Measurements from ENCODE around the gene NFIC. TPM values are rescaled to one million over a fixed set of nuclear protein-coding genes. Genes with fewer than 3 reads are reported as not detected.

Gene NFIC
- total RNA-seq, 1 donor, result 42.7 TPM

DNA sequence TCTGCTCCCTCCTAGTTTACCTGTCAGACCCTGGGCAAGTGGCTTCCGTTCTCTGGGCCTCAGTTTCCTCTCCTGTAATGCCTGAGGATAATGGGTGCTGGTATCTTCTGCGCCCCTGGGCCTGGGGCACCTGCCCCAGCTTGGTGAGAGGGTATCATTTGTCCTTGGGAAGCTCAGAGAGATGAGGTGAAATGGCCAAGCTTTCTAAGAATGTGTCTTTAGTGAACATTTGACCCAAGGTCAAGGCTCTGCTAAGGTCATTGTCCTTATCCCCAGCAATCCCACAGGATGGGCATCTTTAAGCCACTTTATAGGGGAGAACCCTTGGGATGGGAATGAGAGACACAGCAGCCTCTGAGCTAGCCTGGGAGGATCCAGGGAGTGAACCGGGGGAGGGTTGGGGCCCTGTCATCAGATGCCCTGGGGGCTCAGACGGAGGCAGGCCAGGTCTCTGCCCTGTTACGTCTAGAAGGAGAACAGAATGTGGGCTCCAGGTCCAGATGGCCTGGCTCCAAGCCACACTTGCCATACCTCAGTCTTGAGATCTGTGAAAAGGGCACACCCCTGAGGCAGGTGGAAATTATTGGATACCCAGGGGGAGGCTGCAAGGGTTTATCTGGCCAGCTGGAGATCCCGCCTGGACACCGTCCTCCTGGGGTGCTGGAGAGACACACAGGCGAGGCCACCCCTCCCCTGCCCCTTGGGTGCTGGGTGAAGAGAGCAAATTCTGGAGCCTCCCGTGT lies 1.1 kb upstream of the NFIC start:
- DNase-seq (ENCODE audit: low read depth), result peak; percentile 59
- TF ChIP-seq, protein P1, sequence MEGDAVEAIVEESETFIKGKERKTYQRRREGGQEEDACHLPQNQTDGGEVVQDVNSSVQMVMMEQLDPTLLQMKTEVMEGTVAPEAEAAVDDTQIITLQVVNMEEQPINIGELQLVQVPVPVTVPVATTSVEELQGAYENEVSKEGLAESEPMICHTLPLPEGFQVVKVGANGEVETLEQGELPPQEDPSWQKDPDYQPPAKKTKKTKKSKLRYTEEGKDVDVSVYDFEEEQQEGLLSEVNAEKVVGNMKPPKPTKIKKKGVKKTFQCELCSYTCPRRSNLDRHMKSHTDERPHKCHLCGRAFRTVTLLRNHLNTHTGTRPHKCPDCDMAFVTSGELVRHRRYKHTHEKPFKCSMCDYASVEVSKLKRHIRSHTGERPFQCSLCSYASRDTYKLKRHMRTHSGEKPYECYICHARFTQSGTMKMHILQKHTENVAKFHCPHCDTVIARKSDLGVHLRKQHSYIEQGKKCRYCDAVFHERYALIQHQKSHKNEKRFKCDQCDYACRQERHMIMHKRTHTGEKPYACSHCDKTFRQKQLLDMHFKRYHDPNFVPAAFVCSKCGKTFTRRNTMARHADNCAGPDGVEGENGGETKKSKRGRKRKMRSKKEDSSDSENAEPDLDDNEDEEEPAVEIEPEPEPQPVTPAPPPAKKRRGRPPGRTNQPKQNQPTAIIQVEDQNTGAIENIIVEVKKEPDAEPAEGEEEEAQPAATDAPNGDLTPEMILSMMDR (IDR thresholded peaks at IDR 0.05; ENCODE audit: insufficient read depth, low read depth, low read length), result no peak
- peak overlapping the region; percentile 85 for H3K4me3 ChIP-seq (ENCODE audit: low read depth, low read length)

DNA sequence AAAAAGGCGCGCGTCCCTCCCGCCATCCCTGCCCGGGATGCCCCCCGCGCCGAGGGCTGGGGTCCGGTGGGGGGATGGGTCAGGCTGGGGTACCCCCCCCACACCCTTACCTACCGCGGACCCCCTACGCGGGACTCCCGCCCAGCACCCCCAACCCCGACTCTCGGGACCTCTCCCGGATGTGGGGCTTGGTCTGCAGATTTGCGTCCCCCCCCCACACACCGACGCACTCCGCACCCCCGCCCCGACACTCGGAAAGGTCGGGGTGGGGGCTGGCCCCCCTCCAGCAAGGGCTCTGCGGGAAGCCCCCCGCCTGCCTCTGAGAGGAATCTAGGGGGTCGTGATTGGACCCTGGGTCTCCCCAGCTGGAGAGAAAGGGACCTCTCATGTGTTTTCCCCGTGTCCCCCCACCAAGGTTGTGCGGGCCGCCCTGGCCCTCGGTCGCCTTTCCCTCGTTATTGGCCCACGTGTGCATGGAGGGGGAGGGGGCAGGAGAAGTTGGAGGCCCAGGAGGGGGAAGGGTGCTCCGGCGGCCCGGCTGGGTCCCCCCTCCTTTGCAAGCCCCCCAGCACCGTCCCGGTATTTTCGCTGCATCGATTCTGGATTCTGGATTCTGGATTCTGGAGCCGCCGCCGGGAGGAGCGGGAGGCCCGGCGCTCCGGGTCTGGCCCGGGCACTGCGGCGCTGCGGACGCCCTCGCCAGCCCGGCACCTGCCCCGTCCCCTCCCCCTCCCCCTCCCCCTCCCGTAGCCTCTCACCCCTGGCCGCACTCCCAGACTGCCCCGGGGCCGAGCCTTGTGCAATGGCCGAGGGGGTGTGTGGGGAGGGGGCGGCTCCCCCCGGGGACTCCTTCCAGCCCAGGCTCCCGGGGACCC lies 607 bp downstream of the NFIC start:
- H3K4me3 ChIP-seq (ENCODE audit: low read depth, low read length), result peak overlapping the region; percentile 85
- DNase-seq (ENCODE audit: low read depth), result no peak
- TF ChIP-seq, protein P1 (IDR thresholded peaks at IDR 0.05; ENCODE audit: insufficient read depth, low read depth, low read length), result no peak

DNA sequence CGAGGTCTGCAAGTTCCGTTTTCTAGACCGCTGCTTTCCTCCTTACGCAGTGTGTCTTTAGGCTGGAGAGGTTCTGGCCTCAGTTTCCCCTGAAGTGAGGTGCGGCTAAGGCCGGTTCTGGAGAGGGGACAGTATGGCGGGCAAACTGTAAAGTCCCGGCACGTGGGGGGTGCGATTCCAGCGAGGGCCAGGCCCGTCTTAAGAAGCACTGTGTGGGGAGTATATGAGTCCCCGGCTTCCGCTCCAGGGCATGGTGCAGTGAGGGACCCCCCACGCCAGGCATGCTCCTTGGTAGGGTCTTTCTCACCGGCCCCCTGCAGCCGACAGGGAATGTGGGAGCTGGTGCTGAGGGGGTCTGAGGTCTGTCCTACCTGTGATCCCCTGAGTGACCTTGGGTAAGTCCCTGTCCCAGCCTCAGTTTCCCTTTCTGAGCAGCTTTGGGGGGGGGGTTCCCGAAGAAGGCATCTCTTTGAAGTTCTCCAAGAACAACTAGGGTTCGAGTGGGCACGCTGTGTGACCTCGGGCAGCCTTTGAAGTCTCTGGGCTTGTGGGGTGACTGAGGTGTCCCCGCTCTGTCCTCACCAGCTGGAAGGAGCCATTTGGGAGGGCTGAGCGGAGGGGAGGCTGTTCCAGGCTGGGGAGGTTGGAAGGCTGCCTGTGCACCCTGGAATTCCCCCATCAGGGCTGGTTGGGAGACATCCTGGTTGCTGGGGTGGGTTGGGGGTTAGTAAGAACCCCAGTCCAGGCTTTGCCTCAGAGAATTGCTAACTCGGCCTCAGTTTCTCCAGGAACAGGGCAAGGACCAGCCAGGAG lies 1.5 kb downstream of the NFIC start:
- TF ChIP-seq, protein P1 (IDR thresholded peaks at IDR 0.05; ENCODE audit: insufficient read depth, low read depth, low read length), result no peak
- peak overlapping the region; percentile 85 for H3K4me3 ChIP-seq (ENCODE audit: low read depth, low read length)
- no peak for DNase-seq (ENCODE audit: low read depth)

DNA sequence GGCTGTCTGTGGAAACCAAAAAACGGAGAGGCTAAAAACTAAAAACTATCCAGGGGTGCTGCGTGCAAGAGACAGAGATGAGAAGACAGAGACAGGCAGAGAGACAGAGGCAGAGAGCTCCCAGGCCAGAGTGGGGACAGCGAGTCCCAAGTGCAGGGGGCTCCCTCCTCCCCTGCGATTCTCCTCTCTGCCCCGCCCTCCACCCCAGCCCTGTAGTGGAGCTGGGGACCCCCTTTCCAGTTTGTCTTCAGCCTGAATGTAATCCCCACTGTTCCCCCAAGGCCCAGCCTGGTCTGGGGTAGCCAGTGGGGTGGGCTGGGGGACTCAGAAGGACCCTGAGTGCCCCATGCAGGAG lies 2.0 kb downstream of the NFIC start:
- H3K4me3 ChIP-seq (ENCODE audit: low read depth, low read length), result peak overlapping the region; percentile 85
- no peak for DNase-seq (ENCODE audit: low read depth)
- TF ChIP-seq, protein P1 (IDR thresholded peaks at IDR 0.05; ENCODE audit: insufficient read depth, low read depth, low read length), result no peak

GRCh38 chr19:3368848-3369336 lies 2.5 kb downstream of the NFIC start:
- TF ChIP-seq, protein P1 (IDR thresholded peaks at IDR 0.05; ENCODE audit: insufficient read depth, low read depth, low read length), result no peak
- H3K4me3 ChIP-seq (ENCODE audit: low read depth, low read length), result peak overlapping the region; percentile 85
- no peak for DNase-seq (ENCODE audit: low read depth)

Measured in fibroblast of villous mesenchyme (primary cell).